Spleen (tissue), 7 donors: ENCODE data around the gene RFLNA.

Experiments used
- CTCF ChIP-seq, 11 experiments: fragments of 200-600 bp in 7 of 11; fragments of 450-650 bp in 4 of 11; sonication (generic) in 4 of 11; IDR thresholded peaks in 8 of 11; conservative IDR thresholded peaks in 3 of 11; 1 replicate in 7 of 11; 2 replicates in 4 of 11; pipeline versions ENCODE4 v1.4.0 to v1.8.0; 2016 to 2021; ENCODE audit warnings: antibody characterized with exemption in 11 of 11, inconsistent platforms in 4 of 11, mild to moderate bottlenecking in 1 of 11
- POLR2A ChIP-seq, 3 donors: fragments of 450-650 bp; IDR thresholded peaks; one replicate each; pipeline ENCODE4 v1.5.1; 2017; ENCODE audit warnings: antibody characterized with exemption in 3 of 3, mild to moderate bottlenecking in 1 of 3
- POLR2AphosphoS5 ChIP-seq, 3 donors: sonication (generic); formaldehyde crosslinking; IDR thresholded peaks; one replicate each; pipeline ENCODE4 v1.5.1; 2017; ENCODE audit warnings: antibody characterized with exemption in 3 of 3
- donor health status: DM: no; HTN: no; CAD: no; lungs with moderate emphysema.
- donor health status: DM: no; HTN: no; CAD: no.
- donor health status: DM: no; HTN: no; CAD: no.

GRCh38 chr12:124335426-124336183, 40.7 kb downstream of the RFLNA start:
- TF ChIP-seq CTCF (IDR thresholded peaks at IDR 0.05 in 8 of 11, conservative IDR thresholded peaks at IDR 0.05 in 3 of 11) (no peak), POLR2A (IDR thresholded peaks at IDR 0.05) (no peak), POLR2AphosphoS5 (IDR thresholded peaks at IDR 0.05) (peak in 1 of 3 donors; percentile 7)
